Measurements from ENCODE around the gene CCDC33.

The CCDC33 gene

DNA sequence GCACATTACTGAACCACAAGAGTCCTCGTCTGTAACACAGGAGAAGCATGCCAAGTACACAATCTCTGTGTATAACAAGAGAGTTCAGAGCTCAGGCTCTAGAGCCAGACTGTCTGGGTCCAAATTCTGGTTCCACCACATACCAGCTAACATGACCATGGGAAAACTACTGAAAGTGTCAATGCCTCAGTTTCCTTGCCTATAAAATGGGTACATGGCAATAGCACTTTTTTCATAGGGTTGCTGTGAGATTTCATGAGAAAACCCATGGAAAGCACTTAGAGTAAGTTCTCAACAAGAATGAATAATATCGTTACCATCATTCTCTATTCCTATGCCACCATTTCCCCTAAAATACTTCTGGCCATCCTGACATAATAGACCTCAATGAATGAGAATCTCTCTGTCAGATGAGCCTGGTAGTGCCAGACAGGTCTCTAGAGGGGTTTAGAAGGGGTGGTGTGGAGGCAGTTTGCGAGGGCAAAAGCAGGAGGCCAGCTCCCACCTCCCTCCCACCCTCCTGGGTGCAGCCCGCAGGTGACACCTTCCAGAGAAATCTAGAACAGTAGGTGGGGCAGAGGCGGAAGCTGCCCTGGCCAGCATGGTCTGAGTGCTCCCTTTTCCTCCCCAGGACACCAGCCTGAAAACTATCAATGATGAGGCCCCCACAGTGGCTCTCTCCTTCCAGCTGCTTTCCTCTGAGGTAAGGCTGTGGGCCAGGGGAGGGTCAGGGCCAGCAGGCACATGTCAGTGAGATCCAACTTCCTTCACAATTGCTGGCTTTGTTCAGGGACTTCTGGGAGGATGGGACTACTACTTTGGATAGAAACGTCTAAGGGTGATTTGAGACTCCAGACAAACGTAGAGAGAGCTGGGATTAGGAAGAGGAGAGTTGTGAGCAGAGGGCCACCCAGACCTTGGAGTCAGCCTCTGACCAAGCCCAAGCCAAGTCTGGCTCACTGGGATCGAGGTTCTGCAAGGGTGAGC is 45.3 kb downstream of the CCDC33 start:
- Histone ChIP-seq H3K9me3 (ENCODE audit: control insufficient read depth in 2 of 2, low read length in 2 of 2) (no peaks in the 10 kb centered on the region), H3K27ac (ENCODE audit: low read depth in 2 of 2, low read length in 2 of 2) (no peak overlapping the region), H3K27me3 (ENCODE audit: control insufficient read depth in 2 of 2, insufficient read depth in 2 of 2, low read length in 2 of 2) (peaks cover 0 to 2% of the 10 kb centered on the region in 2 donors), H3K9ac (ENCODE audit: low read depth in 1 of 2, low read length in 2 of 2) (no peak overlapping the region), H3K4me1 (ENCODE audit: control insufficient read depth in 2 of 2, insufficient read depth in 2 of 2, low read length in 2 of 2) (no peaks in the 10 kb centered on the region), H3K4me3 (ENCODE audit: low read length in 2 of 2) (no peak overlapping the region), H3K36me3 (ENCODE audit: control insufficient read depth in 2 of 2, insufficient read depth in 2 of 2, low read length in 2 of 2) (no peaks in the 10 kb centered on the region)

DNA sequence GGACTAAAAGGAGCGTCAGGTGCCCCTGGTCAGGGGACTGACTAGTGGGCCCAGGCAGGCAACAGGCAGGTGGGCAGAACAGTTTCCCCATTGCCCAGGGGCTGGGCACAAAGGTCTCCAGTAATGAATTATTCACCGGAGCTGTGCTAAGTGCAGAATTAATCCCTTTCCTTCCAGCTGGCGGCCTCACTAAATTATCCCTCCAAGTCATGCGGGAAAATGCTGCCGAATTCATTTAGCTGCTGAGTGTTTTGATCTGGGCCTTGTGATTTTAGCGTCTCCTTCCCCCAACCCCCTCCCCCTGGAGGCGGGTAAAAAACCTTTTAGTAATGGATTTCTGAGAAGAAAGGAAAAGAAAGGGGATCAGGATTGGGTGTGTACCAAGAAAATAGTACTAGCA is 47.2 kb downstream of the CCDC33 start:
- H3K27ac ChIP-seq (ENCODE audit: low read depth in 2 of 2, low read length in 2 of 2) = no peak overlapping the region
- no peak overlapping the region for H3K9ac ChIP-seq (ENCODE audit: low read depth in 1 of 2, low read length in 2 of 2)
- no peaks in the 10 kb centered on the region for H3K9me3 ChIP-seq (ENCODE audit: control insufficient read depth in 2 of 2, low read length in 2 of 2)
- peaks cover 0 to 2% of the 10 kb centered on the region in 2 donors for H3K27me3 ChIP-seq (ENCODE audit: control insufficient read depth in 2 of 2, insufficient read depth in 2 of 2, low read length in 2 of 2)
- H3K4me3 ChIP-seq (ENCODE audit: low read length in 2 of 2) = no peak overlapping the region
- no peaks in the 10 kb centered on the region for H3K36me3 ChIP-seq (ENCODE audit: control insufficient read depth in 2 of 2, insufficient read depth in 2 of 2, low read length in 2 of 2)
- H3K4me1 ChIP-seq (ENCODE audit: control insufficient read depth in 2 of 2, insufficient read depth in 2 of 2, low read length in 2 of 2) = no peaks in the 10 kb centered on the region

DNA sequence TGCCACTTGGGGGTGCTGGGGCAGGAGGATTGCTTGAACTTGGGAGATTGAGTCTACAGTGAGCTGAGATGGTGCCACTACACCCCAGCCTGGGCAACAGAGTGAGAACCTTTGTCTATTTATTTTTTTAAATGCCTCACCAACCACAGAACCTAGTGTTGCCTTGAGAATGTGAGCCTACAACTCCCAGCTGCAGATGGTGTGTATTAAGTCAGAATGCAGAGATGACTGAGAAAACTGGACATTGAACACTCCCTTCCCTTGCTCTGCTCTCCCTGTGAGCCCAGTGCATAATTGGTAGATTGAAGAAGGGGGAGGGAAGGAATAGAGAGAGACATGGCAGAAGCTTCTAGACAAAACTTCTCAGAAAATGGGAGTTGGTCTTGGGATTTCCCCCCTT is 53.5 kb downstream of the CCDC33 start:
- H3K9ac ChIP-seq (ENCODE audit: low read depth in 1 of 2, low read length in 2 of 2) = no peak overlapping the region
- no peak overlapping the region for H3K4me3 ChIP-seq (ENCODE audit: low read length in 2 of 2)
- H3K36me3 ChIP-seq (ENCODE audit: control insufficient read depth in 2 of 2, insufficient read depth in 2 of 2, low read length in 2 of 2) = no peaks in the 10 kb centered on the region
- no peaks in the 10 kb centered on the region for H3K4me1 ChIP-seq (ENCODE audit: control insufficient read depth in 2 of 2, insufficient read depth in 2 of 2, low read length in 2 of 2)
- H3K27me3 ChIP-seq (ENCODE audit: control insufficient read depth in 2 of 2, insufficient read depth in 2 of 2, low read length in 2 of 2) = no peaks in the 10 kb centered on the region
- H3K9me3 ChIP-seq (ENCODE audit: control insufficient read depth in 2 of 2, low read length in 2 of 2) = no peaks in the 10 kb centered on the region
- H3K27ac ChIP-seq (ENCODE audit: low read depth in 2 of 2, low read length in 2 of 2) = no peak overlapping the region

DNA sequence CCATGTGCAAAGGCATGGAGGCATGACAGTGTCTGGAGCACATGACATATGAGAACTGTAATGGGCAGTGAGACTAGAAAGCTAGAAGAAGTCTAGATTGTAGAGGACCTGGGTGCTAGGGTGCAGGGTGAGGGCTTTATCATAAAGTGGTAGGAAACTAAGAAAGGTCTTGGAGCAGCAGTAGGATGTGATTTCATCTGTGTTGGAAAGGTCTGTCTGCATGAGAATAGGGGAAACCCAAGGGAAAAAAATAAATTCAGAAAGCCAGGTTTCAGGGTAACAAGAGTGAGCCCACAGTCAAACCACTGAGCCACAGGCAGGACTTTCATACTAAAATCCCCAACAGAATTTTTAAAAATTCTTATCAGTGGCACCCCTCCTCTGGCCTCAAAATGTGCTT is 54.5 kb downstream of the CCDC33 start:
- Histone ChIP-seq H3K4me3 (ENCODE audit: low read length in 2 of 2) (no peak overlapping the region), H3K27me3 (ENCODE audit: control insufficient read depth in 2 of 2, insufficient read depth in 2 of 2, low read length in 2 of 2) (peaks cover 2 to 3% of the 10 kb centered on the region in 2 donors), H3K4me1 (ENCODE audit: control insufficient read depth in 2 of 2, insufficient read depth in 2 of 2, low read length in 2 of 2) (no peaks in the 10 kb centered on the region), H3K27ac (ENCODE audit: low read depth in 2 of 2, low read length in 2 of 2) (no peak overlapping the region), H3K9ac (ENCODE audit: low read depth in 1 of 2, low read length in 2 of 2) (no peak overlapping the region), H3K9me3 (ENCODE audit: control insufficient read depth in 2 of 2, low read length in 2 of 2) (no peaks in the 10 kb centered on the region), H3K36me3 (ENCODE audit: control insufficient read depth in 2 of 2, insufficient read depth in 2 of 2, low read length in 2 of 2) (no peaks in the 10 kb centered on the region)

DNA sequence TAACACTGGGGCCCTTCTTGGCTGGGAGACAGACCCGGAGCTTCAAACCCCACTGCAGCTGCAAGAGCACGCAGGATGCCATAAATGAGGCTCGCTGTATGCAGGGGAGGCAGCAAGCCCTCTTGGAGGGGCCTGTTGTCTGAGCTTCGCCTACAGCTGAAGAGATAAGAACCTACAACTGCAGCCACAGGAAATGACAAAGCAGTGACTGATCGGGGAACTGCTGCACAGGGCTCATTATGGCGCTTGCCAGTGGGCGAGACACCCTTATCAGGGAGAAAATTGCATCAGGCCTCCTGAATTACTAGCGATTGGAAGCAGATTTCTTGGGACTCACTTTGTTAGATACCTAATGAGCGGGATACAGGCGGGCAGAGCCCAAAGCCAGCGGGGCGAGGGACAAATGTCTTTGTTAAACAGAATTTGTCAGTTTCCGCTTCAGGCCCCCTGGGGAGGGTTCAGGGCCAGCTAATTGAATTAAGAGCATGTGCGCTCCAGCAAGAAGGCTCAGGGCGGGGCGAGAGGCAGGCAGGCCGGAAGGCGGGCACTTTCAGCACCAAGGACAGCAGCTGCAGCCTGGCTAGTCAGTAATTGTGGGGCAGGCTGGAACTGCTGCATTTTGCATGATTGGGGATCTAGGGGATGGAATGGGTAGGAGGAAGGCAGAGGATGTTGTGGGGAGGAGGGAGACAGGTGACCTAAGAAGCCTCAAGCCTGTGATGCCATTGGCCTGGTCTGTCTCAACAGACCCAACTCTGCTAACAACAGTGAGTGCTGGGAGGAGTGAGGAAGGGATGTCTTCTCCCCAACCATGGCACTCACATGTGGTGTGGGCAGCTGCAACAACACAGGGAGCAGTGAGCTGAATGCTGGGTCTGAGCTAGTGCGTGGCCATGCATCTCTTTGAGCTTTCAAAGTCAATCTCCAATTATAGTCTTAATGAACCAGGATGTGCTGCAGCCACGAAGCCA is 55.3 kb downstream of the CCDC33 start:
- no peaks in the 10 kb centered on the region for H3K4me1 ChIP-seq (ENCODE audit: control insufficient read depth in 2 of 2, insufficient read depth in 2 of 2, low read length in 2 of 2)
- H3K4me3 ChIP-seq (ENCODE audit: low read length in 2 of 2) = no peak overlapping the region
- no peaks in the 10 kb centered on the region for H3K9me3 ChIP-seq (ENCODE audit: control insufficient read depth in 2 of 2, low read length in 2 of 2)
- no peak overlapping the region for H3K9ac ChIP-seq (ENCODE audit: low read depth in 1 of 2, low read length in 2 of 2)
- peaks cover 2 to 4% of the 10 kb centered on the region in 2 donors for H3K27me3 ChIP-seq (ENCODE audit: control insufficient read depth in 2 of 2, insufficient read depth in 2 of 2, low read length in 2 of 2)
- no peaks in the 10 kb centered on the region for H3K36me3 ChIP-seq (ENCODE audit: control insufficient read depth in 2 of 2, insufficient read depth in 2 of 2, low read length in 2 of 2)
- no peak overlapping the region for H3K27ac ChIP-seq (ENCODE audit: low read depth in 2 of 2, low read length in 2 of 2)

- H3K27me3 ChIP-seq (ENCODE audit: control insufficient read depth in 2 of 2, insufficient read depth in 2 of 2, low read length in 2 of 2) = peaks cover 2 to 4% of the 10 kb centered on the region in 2 donors
- no peak overlapping the region for H3K9ac ChIP-seq (ENCODE audit: low read depth in 1 of 2, low read length in 2 of 2)
- no peaks in the 10 kb centered on the region for H3K36me3 ChIP-seq (ENCODE audit: control insufficient read depth in 2 of 2, insufficient read depth in 2 of 2, low read length in 2 of 2)
- H3K9me3 ChIP-seq (ENCODE audit: control insufficient read depth in 2 of 2, low read length in 2 of 2) = no peaks in the 10 kb centered on the region
- H3K4me1 ChIP-seq (ENCODE audit: control insufficient read depth in 2 of 2, insufficient read depth in 2 of 2, low read length in 2 of 2) = no peaks in the 10 kb centered on the region
- no peak overlapping the region for H3K27ac ChIP-seq (ENCODE audit: low read depth in 2 of 2, low read length in 2 of 2)
- no peak overlapping the region for H3K4me3 ChIP-seq (ENCODE audit: low read length in 2 of 2)
Observed at GRCh38 chr15:74293021-74293810, 57.1 kb downstream of the CCDC33 start.

DNA sequence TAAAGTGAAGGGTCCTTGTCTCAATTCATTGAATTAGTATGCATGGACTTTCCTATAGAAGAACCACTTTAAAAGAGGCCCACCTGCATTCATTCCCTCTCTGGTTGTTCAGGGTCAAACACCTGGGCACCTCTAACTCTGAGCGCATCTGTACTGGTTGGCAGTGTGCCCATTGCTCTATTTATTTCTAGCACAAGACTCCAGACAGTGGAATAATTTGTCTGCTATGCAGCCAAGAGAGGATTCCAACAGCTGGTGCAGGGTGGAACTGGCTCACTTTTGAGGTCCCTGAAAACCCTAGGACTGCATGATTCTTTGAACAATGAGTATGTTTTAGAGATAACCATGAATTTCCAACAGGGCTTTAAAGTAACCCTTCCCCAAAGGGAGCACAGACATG is 57.9 kb downstream of the CCDC33 start:
- Histone ChIP-seq H3K27ac (ENCODE audit: low read depth in 2 of 2, low read length in 2 of 2) (no peak overlapping the region), H3K27me3 (ENCODE audit: control insufficient read depth in 2 of 2, insufficient read depth in 2 of 2, low read length in 2 of 2) (peaks cover 2 to 4% of the 10 kb centered on the region in 2 donors), H3K4me3 (ENCODE audit: low read length in 2 of 2) (no peak overlapping the region), H3K9ac (ENCODE audit: low read depth in 1 of 2, low read length in 2 of 2) (no peak overlapping the region), H3K4me1 (ENCODE audit: control insufficient read depth in 2 of 2, insufficient read depth in 2 of 2, low read length in 2 of 2) (no peaks in the 10 kb centered on the region), H3K36me3 (ENCODE audit: control insufficient read depth in 2 of 2, insufficient read depth in 2 of 2, low read length in 2 of 2) (no peaks in the 10 kb centered on the region), H3K9me3 (ENCODE audit: control insufficient read depth in 2 of 2, low read length in 2 of 2) (no peaks in the 10 kb centered on the region)

DNA sequence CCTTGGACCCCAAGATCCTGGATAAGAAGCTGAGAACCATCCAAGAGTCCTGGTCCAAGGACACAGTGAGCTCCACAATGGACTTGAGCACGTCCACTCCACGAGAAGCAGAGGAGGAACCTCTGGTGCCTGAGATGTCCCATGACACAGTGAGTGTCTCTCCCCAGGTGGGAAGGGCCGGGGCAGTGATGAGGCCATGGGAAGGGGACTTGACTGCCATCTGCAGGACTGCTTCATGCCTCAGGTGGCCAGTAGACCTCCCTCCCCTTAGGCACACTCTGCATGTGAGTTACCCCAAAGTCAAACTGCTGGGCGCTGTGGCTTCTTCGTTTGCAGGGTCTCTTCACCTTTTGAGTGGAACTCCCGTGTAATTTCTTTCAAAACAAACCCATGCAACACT is 59.7 kb downstream of the CCDC33 start:
- peaks cover 2 to 4% of the 10 kb centered on the region in 2 donors for H3K27me3 ChIP-seq (ENCODE audit: control insufficient read depth in 2 of 2, insufficient read depth in 2 of 2, low read length in 2 of 2)

DNA sequence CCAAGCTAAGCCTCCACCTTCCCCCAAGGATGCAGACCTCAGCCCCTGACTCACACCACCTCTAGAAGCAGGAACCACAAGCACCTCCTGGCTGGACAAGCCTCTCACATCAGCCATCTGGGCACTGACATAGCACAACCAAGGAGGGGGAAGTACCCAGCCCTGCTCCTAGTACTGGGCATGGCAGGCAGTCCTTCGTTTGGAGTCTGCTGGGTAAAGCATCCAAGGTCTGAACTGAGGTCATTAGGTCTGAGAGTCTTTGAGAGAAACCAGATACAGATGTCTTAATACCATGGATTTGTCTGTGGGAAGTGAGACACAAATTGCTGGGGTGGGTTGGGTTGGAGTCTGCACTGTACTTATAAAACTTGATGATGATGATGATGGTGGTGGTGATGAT is 61.8 kb downstream of the CCDC33 start:
- H3K27me3 ChIP-seq (ENCODE audit: control insufficient read depth in 2 of 2, insufficient read depth in 2 of 2, low read length in 2 of 2) = peaks cover 2 to 7% of the 10 kb centered on the region in 2 donors
- no peak overlapping the region for H3K27ac ChIP-seq (ENCODE audit: low read depth in 2 of 2, low read length in 2 of 2)
- H3K4me3 ChIP-seq (ENCODE audit: low read length in 2 of 2) = no peak overlapping the region
- H3K9me3 ChIP-seq (ENCODE audit: control insufficient read depth in 2 of 2, low read length in 2 of 2) = no peaks in the 10 kb centered on the region
- no peak overlapping the region for H3K9ac ChIP-seq (ENCODE audit: low read depth in 1 of 2, low read length in 2 of 2)
- H3K36me3 ChIP-seq (ENCODE audit: control insufficient read depth in 2 of 2, insufficient read depth in 2 of 2, low read length in 2 of 2) = no peaks in the 10 kb centered on the region
- H3K4me1 ChIP-seq (ENCODE audit: control insufficient read depth in 2 of 2, insufficient read depth in 2 of 2, low read length in 2 of 2) = no peaks in the 10 kb centered on the region

More for the DNA sequence above, 59.7 kb downstream of the CCDC33 start:
- H3K9ac ChIP-seq (ENCODE audit: low read depth in 1 of 2, low read length in 2 of 2) = no peak overlapping the region
- H3K36me3 ChIP-seq (ENCODE audit: control insufficient read depth in 2 of 2, insufficient read depth in 2 of 2, low read length in 2 of 2) = no peaks in the 10 kb centered on the region
- no peak overlapping the region for H3K27ac ChIP-seq (ENCODE audit: low read depth in 2 of 2, low read length in 2 of 2)
- H3K4me3 ChIP-seq (ENCODE audit: low read length in 2 of 2) = no peak overlapping the region
- no peaks in the 10 kb centered on the region for H3K4me1 ChIP-seq (ENCODE audit: control insufficient read depth in 2 of 2, insufficient read depth in 2 of 2, low read length in 2 of 2)
- H3K9me3 ChIP-seq (ENCODE audit: control insufficient read depth in 2 of 2, low read length in 2 of 2) = no peaks in the 10 kb centered on the region
